Tibial artery (tissue), 4 donors: ENCODE measurements around the gene METTL24.

Experiments
- DNase-seq, 2 donors: peaks; one replicate each; pipeline ENCODE4 v3.0.0-alpha.2; 2019
- H3K27ac ChIP-seq, 2 donors: fragments of 200-600 bp; sonication (generic) in 1 of 2; 1 replicate in 1 of 2; 2 replicates in 1 of 2; pipeline ENCODE4 v1.5.1; 2018 to 2019; ENCODE audit warnings: mild to moderate bottlenecking in 1 of 2
- H3K27me3 ChIP-seq, 2 donors: fragments of 200-600 bp; sonication (generic) in 1 of 2; one replicate each; pipeline versions ENCODE4 v1.5.1 to v1.6.0; 2016 to 2019
- H3K36me3 ChIP-seq, 3 donors: fragments of 200-600 bp; sonication (generic) in 2 of 3; one replicate each; pipeline ENCODE4 v1.5.1; 2016 to 2019; ENCODE audit warnings: mild to moderate bottlenecking in 2 of 3
- H3K4me1 ChIP-seq, 4 donors: fragments of 200-600 bp; sonication (generic) in 2 of 4; 1 replicate in 3 of 4; 2 replicates in 1 of 4; pipeline ENCODE4 v1.5.1; 2016 to 2019
- H3K4me3 ChIP-seq, 2 donors: fragments of 200-600 bp; sonication (generic) in 1 of 2; 1 replicate in 1 of 2; 2 replicates in 1 of 2; pipeline ENCODE4 v1.5.1; 2018 to 2019; ENCODE audit warnings: mild to moderate bottlenecking in 2 of 2
- H3K9me3 ChIP-seq, 3 donors: fragments of 200-600 bp; sonication (generic) in 1 of 3; one replicate each; pipeline ENCODE4 v1.5.1; 2016 to 2019
- CTCF ChIP-seq, 2 experiments: fragments of 200-600 bp in 1 of 2; fragments of 450-650 bp in 1 of 2; IDR thresholded peaks; one replicate each; pipeline ENCODE4 v1.5.1; 2017 to 2019; ENCODE audit warnings: antibody characterized with exemption in 2 of 2, mild to moderate bottlenecking in 1 of 2, moderate library complexity in 1 of 2
- intact Hi-C: fragments of 100-400 bp; cut with DNase I; formaldehyde crosslinking; loops from one replicate; pipeline ENCODE4 v1.15.0; 2023; ENCODE audit warnings: low total_unique reads

Gene METTL24

GRCh38 chr6:110399219-110400071 lies 41.3 kb upstream of the METTL24 start:
- intact Hi-C loops = loop anchor here (10.0 kb wide), 1 partner anchor 695 kb away; no protein-coding TSS in a partner anchor
- H3K27ac ChIP-seq = peak overlapping the region; percentile 62 to 64

GRCh38 chr6:110398778-110399177 lies 40.6 kb upstream of the METTL24 start:
- no peaks in the 10 kb centered on the region for H3K36me3 ChIP-seq
- H3K4me1 ChIP-seq = peaks cover 0 to 23% (median 2%) of the 10 kb centered on the region in 4 donors
- H3K9me3 ChIP-seq = no peaks in the 10 kb centered on the region
- no peaks in the 10 kb centered on the region for H3K27me3 ChIP-seq
- no peak overlapping the region for H3K4me3 ChIP-seq
- no peak for TF ChIP-seq CTCF (IDR thresholded peaks at IDR 0.05)
- DNase-seq = no peak
- intact Hi-C loops = loop anchor here (10.0 kb wide), 1 partner anchor 694 kb away; no protein-coding TSS in a partner anchor
- peak overlapping the region in 1 of 2 donors; percentile 62 for H3K27ac ChIP-seq

More at GRCh38 chr6:110399219-110400071, 41.3 kb upstream of the METTL24 start:
- H3K4me3 ChIP-seq = peak overlapping the region; percentile 51 to 58
- TF ChIP-seq CTCF (IDR thresholded peaks at IDR 0.05) = no peak
- H3K36me3 ChIP-seq = no peaks in the 10 kb centered on the region
- H3K27me3 ChIP-seq = no peaks in the 10 kb centered on the region
- DNase-seq = no peak
- H3K4me1 ChIP-seq = peaks cover 0 to 23% (median 3%) of the 10 kb centered on the region in 4 donors
- H3K9me3 ChIP-seq = no peaks in the 10 kb centered on the region

DNA sequence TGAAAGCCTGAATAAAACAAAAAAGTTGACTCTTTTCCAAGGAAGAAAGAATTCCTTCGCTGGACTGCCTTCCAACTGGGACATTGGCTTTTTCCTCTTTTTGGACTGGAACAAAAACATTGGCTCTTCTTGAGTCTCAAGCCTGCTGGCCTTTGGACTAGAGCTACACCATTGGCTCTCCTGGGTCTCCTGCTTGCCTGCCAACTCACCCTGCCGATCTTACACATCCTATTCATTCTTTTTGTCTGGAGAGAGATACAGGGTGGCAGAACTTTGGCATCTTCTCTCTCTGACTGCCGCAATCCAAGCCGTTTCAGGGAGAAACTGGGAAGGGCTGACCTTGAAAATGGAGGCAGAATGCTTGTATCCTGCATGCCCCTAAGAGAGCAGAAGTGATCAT lies 37.1 kb upstream of the METTL24 start:
- Histone ChIP-seq H3K36me3 (peaks cover 0 to 6% (median 0%) of the 10 kb centered on the region in 3 donors), H3K9me3 (no peaks in the 10 kb centered on the region), H3K4me3 (no peak overlapping the region), H3K27me3 (no peaks in the 10 kb centered on the region), H3K27ac (peak overlapping the region in 1 of 2 donors; percentile 24), H3K4me1 (peaks cover 0 to 18% (median 2%) of the 10 kb centered on the region in 4 donors)
- DNase-seq = no peak
- intact Hi-C loops = loop anchor here (10.0 kb wide), 1 partner anchor 690 kb away; no protein-coding TSS in a partner anchor
- TF ChIP-seq CTCF (IDR thresholded peaks at IDR 0.05) = no peak

GRCh38 chr6:110394409-110394808 lies 36.3 kb upstream of the METTL24 start:
- Histone ChIP-seq H3K36me3 (peaks cover 0 to 6% (median 0%) of the 10 kb centered on the region in 3 donors), H3K4me3 (no peak overlapping the region), H3K27me3 (no peaks in the 10 kb centered on the region), H3K9me3 (no peaks in the 10 kb centered on the region), H3K4me1 (peaks cover 0 to 10% (median 1%) of the 10 kb centered on the region in 4 donors), H3K27ac (no peak overlapping the region)
- no peak for DNase-seq
- TF ChIP-seq CTCF (IDR thresholded peaks at IDR 0.05) = no peak
- intact Hi-C loops = loop anchor here (10.0 kb wide), 1 partner anchor 690 kb away; no protein-coding TSS in a partner anchor

DNA sequence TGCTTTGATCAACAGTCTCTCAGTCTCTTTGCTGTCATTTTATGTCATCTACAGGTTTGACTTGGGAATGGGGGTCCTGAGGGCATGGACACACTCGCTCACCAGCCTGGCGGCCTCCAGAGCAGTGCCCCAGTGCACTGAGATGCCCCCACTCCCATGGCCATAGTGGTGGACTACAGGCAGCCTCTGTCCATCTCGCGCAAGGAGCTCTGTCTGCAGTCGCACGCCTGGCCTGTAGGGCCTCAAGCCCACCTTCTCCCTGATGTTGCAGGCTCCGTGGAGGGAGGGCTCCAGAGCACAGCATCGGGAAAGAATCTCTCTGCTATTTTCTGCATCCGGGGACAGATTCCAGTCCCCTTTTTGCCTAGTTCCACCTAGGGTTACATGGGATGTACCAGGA lies 34.6 kb upstream of the METTL24 start:
- no peak overlapping the region for H3K27ac ChIP-seq
- TF ChIP-seq CTCF (IDR thresholded peaks at IDR 0.05) = no peak
- no peaks in the 10 kb centered on the region for H3K9me3 ChIP-seq
- H3K36me3 ChIP-seq = peaks cover 0 to 6% (median 0%) of the 10 kb centered on the region in 3 donors
- intact Hi-C loops = loop anchor here (10.0 kb wide), 1 partner anchor 688 kb away; no protein-coding TSS in a partner anchor
- H3K4me1 ChIP-seq = peaks cover 0 to 7% (median 0%) of the 10 kb centered on the region in 4 donors
- no peak for DNase-seq
- H3K27me3 ChIP-seq = no peaks in the 10 kb centered on the region
- no peak overlapping the region for H3K4me3 ChIP-seq
